Endodermal cell (in vitro differentiated cells): ENCODE results near the gene PALLD. TPM values are rescaled to one million over a fixed set of nuclear protein-coding genes. Genes with fewer than 3 reads are reported as not detected.

Experiments
- DNase-seq: peaks from one replicate; pipeline ENCODE4 v3.0.0-alpha.2; 2017
- H3K27ac ChIP-seq: 2 replicates; pipeline ENCODE4 v1.5.1; 2013; ENCODE audit warnings: mild to moderate bottlenecking, low read depth, low read length, moderate library complexity
- H3K27me3 ChIP-seq: 2 replicates; pipeline ENCODE4 v1.6.1; 2013; ENCODE audit warnings: mild to moderate bottlenecking, low read length, moderate library complexity; ENCODE audit not compliant: insufficient read depth, control insufficient read depth, poor library complexity, severe bottlenecking
- H3K36me3 ChIP-seq: 2 replicates; pipeline ENCODE4 v1.7.0; 2013; ENCODE audit warnings: mild to moderate bottlenecking, low read length, moderate library complexity; ENCODE audit not compliant: control insufficient read depth, insufficient read depth
- H3K4me1 ChIP-seq: one replicate; pipeline ENCODE4 v1.7.0; 2013; ENCODE audit warnings: low read length; ENCODE audit not compliant: control insufficient read depth, insufficient read depth
- H3K4me3 ChIP-seq: 2 replicates; pipeline ENCODE4 v1.5.1; 2013; ENCODE audit warnings: mild to moderate bottlenecking, low read length, moderate library complexity
- H3K9ac ChIP-seq: 2 replicates; pipeline ENCODE4 v1.6.1; 2013; ENCODE audit warnings: mild to moderate bottlenecking, low read length, moderate library complexity; ENCODE audit not compliant: poor library complexity, severe bottlenecking; ENCODE audit errors: extremely low read depth
- H3K9me3 ChIP-seq: 2 replicates; pipeline ENCODE4 v1.6.1; 2013; ENCODE audit warnings: mild to moderate bottlenecking, low read length, moderate library complexity; ENCODE audit not compliant: control insufficient read depth
- H3K27ac Mint-ChIP-seq: 2 replicates; pipeline ENCODE4 v1.8.0; 2020; ENCODE audit warnings: mixed read lengths
- H3K27me3 Mint-ChIP-seq: 2 replicates; pipeline ENCODE4 v1.8.0; 2021; ENCODE audit warnings: mild to moderate bottlenecking, mixed read lengths; ENCODE audit not compliant: insufficient read depth
- H3K36me3 Mint-ChIP-seq: 2 replicates; pipeline ENCODE4 v1.8.0; 2020; ENCODE audit warnings: low read depth, mixed read lengths
- H3K4me1 Mint-ChIP-seq: 2 replicates; pipeline ENCODE4 v1.8.0; 2020; ENCODE audit warnings: mixed read lengths
- H3K4me3 Mint-ChIP-seq: 2 replicates; pipeline ENCODE4 v1.8.0; 2020; ENCODE audit warnings: mild to moderate bottlenecking, moderate library complexity, mixed read lengths
- H3K9me3 Mint-ChIP-seq: 2 replicates; pipeline ENCODE4 v1.8.0; 2020; ENCODE audit warnings: mild to moderate bottlenecking, mixed read lengths
- WGBS, 2 experiments: methylation state at CpG; one replicate each; pipeline versions ENCODE4 v1.1.5 to v1.1.7; 2013; ENCODE audit warnings: missing lambda C conversion rate in 2 of 2, mixed read lengths in 1 of 2; ENCODE audit not compliant: insufficient coverage in 1 of 2, insufficient read length in 1 of 2; 5-methylcytosine and 5-hydroxymethylcytosine counted together
- total RNA-seq, 2 donors: library from RNA; stranded (reverse); fragmentation: NEBNext Ultra II Directional in 1 of 2; extraction: Animal tissue kit (Norgen Biotek cat#: 25700) in 1 of 2; gene quantifications; 2 replicates in 1 of 2; 3 replicates in 1 of 2; pipeline ENCODE4 v1.2.1, GENCODE V29; 2021
- TF ChIP-seq, protein P1 (sequence below): fragments of 200-600 bp; sonication (generic); conservative IDR thresholded peaks from 2 replicates; pipeline ENCODE4 v1.5.0; 2021; ENCODE audit warnings: antibody characterized with exemption, mild to moderate bottlenecking

PALLD gene
- total RNA-seq, 2 donors from 2014 or later, result 51.8 to 86.7 TPM

DNA sequence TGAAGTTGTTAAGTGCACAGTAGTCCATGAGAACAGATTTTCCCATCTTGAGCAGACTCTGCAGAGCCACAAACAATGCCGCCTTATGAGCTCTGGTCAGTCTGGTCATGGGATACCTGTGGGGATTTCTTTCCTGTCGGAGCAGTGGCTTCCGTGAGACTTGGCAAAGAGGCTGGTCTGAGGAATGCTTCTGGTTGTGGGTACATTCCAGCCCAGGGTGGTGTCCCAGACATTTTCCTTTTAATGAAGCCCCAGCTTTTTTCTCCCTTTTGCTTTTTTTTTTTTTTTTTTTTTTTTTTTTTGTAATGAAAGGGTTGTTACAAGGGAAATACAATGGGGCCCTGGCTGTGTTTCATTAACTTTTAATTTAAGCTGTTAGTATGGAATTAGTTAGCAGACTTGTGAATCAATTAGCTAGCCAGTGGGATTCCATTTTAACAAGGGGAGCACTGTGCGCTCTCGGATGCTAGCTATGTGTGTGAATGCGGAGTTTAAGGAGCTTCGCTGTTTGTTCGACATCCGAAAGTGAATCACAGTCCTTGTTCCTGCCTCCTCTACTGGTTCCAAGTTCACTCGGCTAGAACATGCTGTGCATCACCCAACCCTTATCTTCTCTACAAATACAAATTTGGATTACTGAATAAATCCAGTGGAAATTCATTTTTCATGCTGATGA is 288.1 kb downstream of the PALLD start:
- Mint-ChIP-seq H3K9me3 (peaks cover 25% of the 10 kb centered on the region), H3K4me3 (no peak overlapping the region), H3K27ac (no peak overlapping the region), H3K27me3 (peaks cover 4% of the 10 kb centered on the region), H3K36me3 (peaks cover 7% of the 10 kb centered on the region), H3K4me1 (peaks cover 12% of the 10 kb centered on the region)
- DNase-seq, result no peak
- no peak overlapping the region for H3K9ac ChIP-seq
- WGBS, 2 experiments, result 73 to 87% methylated on average over 9 to 10 of the region's 10 CpGs
- H3K27me3 ChIP-seq, result no peaks in the 10 kb centered on the region
- no peaks in the 10 kb centered on the region for H3K36me3 ChIP-seq
- peaks cover 1% of the 10 kb centered on the region for H3K9me3 ChIP-seq
- no peak overlapping the region for H3K27ac ChIP-seq
- peaks cover 6% of the 10 kb centered on the region for H3K4me1 ChIP-seq
- H3K4me3 ChIP-seq, result no peak overlapping the region
- TF ChIP-seq, protein P1, sequence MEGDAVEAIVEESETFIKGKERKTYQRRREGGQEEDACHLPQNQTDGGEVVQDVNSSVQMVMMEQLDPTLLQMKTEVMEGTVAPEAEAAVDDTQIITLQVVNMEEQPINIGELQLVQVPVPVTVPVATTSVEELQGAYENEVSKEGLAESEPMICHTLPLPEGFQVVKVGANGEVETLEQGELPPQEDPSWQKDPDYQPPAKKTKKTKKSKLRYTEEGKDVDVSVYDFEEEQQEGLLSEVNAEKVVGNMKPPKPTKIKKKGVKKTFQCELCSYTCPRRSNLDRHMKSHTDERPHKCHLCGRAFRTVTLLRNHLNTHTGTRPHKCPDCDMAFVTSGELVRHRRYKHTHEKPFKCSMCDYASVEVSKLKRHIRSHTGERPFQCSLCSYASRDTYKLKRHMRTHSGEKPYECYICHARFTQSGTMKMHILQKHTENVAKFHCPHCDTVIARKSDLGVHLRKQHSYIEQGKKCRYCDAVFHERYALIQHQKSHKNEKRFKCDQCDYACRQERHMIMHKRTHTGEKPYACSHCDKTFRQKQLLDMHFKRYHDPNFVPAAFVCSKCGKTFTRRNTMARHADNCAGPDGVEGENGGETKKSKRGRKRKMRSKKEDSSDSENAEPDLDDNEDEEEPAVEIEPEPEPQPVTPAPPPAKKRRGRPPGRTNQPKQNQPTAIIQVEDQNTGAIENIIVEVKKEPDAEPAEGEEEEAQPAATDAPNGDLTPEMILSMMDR, result no peak

- H3K9me3 Mint-ChIP-seq, result peaks cover 32% of the 10 kb centered on the region
- H3K36me3 Mint-ChIP-seq, result peaks cover 7% of the 10 kb centered on the region
- DNase-seq, result no peak
- Histone ChIP-seq H3K36me3 (no peaks in the 10 kb centered on the region), H3K9me3 (peaks cover 10% of the 10 kb centered on the region), H3K4me1 (peaks cover 6% of the 10 kb centered on the region), H3K4me3 (no peak overlapping the region), H3K27me3 (no peaks in the 10 kb centered on the region), H3K27ac (no peak overlapping the region), H3K9ac (no peak overlapping the region)
- peaks cover 25% of the 10 kb centered on the region for H3K4me1 Mint-ChIP-seq
- WGBS, 2 experiments, result 100% methylated on average over 1 of the region's 1 CpG
- H3K27me3 Mint-ChIP-seq, result no peaks in the 10 kb centered on the region
- no peak overlapping the region for H3K27ac Mint-ChIP-seq
- H3K4me3 Mint-ChIP-seq, result no peak overlapping the region
- TF ChIP-seq, protein P1, result no peak
These were observed 290.5 kb downstream of the PALLD start for GRCh38 chr4:168787334-168787733.

DNA sequence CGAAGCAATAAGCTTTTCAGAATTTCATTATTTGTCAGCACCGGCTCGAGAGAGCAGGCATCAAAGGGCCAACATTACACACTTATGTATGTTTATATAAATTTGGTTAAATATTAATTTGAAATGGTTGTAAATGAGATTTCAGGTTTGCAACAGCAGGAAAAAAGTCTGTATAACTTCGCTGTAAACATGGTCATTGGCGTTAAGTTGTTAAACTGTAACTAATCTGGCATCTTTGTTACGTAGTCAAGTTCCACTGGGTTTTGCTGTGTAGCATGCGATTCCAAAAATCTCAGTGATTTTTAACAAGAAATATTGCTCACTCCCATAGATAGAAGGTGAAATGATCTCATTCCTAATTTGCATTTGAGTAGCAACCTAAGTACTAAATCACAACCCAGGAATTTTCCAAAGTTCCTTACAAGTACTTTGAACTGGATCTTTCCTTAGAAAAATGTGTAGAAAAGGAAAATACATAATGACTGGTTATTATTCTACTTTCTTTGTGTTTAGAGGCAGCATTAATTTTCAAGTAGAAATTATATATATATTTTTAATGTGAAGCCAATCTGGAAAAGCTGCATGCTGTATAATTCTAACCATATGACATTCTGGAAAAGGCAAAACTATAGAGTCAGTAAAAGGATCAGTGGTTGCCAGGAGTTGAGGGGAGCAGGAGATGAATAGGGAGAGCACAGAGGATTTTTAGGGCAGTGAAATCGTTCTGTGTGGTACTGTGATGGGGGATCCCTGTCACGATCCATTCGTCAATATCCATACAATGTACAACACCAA is 291.1 kb downstream of the PALLD start:
- Histone ChIP-seq H3K9me3 (peaks cover 10% of the 10 kb centered on the region), H3K9ac (no peak overlapping the region), H3K27ac (no peak overlapping the region), H3K27me3 (no peaks in the 10 kb centered on the region), H3K4me1 (peaks cover 6% of the 10 kb centered on the region), H3K4me3 (no peak overlapping the region), H3K36me3 (no peaks in the 10 kb centered on the region)
- Mint-ChIP-seq H3K27me3 (no peaks in the 10 kb centered on the region), H3K36me3 (peaks cover 7% of the 10 kb centered on the region), H3K9me3 (peaks cover 32% of the 10 kb centered on the region), H3K4me1 (peaks cover 26% of the 10 kb centered on the region), H3K4me3 (no peak overlapping the region), H3K27ac (no peak overlapping the region)
- TF ChIP-seq, protein P1, result no peak
- no peak for DNase-seq
- WGBS, 2 experiments, result 96 to 100% methylated on average over 2 to 9 of the region's 10 CpGs
